Measurements from ENCODE around the gene RPS15.

DNA sequence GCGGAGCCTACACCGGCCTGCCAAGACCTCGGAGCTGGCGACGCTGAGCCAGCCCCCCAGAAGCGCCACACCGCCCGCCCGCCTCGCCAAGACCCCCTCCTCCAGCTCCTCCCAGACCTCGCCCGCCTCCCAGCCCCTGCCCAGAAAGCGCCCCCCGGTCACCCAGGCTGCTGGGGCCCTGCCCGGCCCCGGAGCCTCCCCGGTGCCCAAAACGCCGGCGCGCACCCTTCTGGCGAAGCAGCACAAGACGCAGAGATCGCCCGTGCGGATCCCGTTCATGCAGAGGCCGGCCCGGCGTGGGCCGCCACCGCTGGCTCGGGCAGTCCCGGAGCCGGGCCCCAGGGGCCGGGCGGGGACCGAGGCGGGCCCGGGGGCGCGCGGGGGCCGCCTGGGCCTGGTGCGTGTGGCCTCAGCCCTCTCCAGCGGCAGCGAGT lies 30.6 kb downstream of the RPS15 start:
- TF ChIP-seq, protein P1, sequence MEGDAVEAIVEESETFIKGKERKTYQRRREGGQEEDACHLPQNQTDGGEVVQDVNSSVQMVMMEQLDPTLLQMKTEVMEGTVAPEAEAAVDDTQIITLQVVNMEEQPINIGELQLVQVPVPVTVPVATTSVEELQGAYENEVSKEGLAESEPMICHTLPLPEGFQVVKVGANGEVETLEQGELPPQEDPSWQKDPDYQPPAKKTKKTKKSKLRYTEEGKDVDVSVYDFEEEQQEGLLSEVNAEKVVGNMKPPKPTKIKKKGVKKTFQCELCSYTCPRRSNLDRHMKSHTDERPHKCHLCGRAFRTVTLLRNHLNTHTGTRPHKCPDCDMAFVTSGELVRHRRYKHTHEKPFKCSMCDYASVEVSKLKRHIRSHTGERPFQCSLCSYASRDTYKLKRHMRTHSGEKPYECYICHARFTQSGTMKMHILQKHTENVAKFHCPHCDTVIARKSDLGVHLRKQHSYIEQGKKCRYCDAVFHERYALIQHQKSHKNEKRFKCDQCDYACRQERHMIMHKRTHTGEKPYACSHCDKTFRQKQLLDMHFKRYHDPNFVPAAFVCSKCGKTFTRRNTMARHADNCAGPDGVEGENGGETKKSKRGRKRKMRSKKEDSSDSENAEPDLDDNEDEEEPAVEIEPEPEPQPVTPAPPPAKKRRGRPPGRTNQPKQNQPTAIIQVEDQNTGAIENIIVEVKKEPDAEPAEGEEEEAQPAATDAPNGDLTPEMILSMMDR (conservative IDR thresholded peaks at IDR 0.05; ENCODE audit: low read depth, low read length), result 0 out of 2 replicates have a peak, but pooled peaks have one; percentile 25
- TF ChIP-seq EZH2 (IDR thresholded peaks at IDR 0.05; ENCODE audit: borderline replicate concordance, low read depth, low read length, poor library complexity, severe bottlenecking), result peak; percentile 55
